Measurements from ENCODE around the gene MRGPRD.

The MRGPRD gene

GRCh38 chr11:68980776-68981065 is at the start of gene MRGPRD:
Gene MRGPRD (minus strand): TSS chr11:68980986. CDS start chr11:68980986, 0 bp downstream.
- in situ Hi-C loops (cut with HindIII; ENCODE audit: low pct_ligation_motif_present, low sequenced_read_pairs): no loop called here
- TF ChIP-seq CTCF (IDR thresholded peaks at IDR 0.05; ENCODE audit: low read depth, low read length, missing control alignments): no peak
- Histone ChIP-seq H3K27ac (no peak within 1 kb of the TSS), H3K4me3 (ENCODE audit: low read depth, low read length) (no peak within 1 kb of the TSS), H3K27me3 (replicated peaks) (peaks cover 3% of the 10 kb centered on the region), H3K36me3 (replicated peaks) (no peaks in the 10 kb centered on the region)
- no peak for DNase-seq

- no peak for TF ChIP-seq CTCF (IDR thresholded peaks at IDR 0.05; ENCODE audit: low read depth, low read length, missing control alignments)
- in situ Hi-C loops (cut with HindIII; ENCODE audit: low pct_ligation_motif_present, low sequenced_read_pairs): no loop called here
- no peak overlapping the region for H3K4me3 ChIP-seq (ENCODE audit: low read depth, low read length)
- peaks cover 3% of the 10 kb centered on the region for H3K27me3 ChIP-seq (replicated peaks)
- no peak for DNase-seq
- no peak overlapping the region for H3K27ac ChIP-seq
- H3K36me3 ChIP-seq (replicated peaks): no peaks in the 10 kb centered on the region
Observed at GRCh38 chr11:69030301-69030700, 49.5 kb upstream of the MRGPRD start.

GRCh38 chr11:69027704-69028372 is 47.1 kb upstream of the MRGPRD start:
- Histone ChIP-seq H3K27me3 (replicated peaks) (peaks cover 3% of the 10 kb centered on the region), H3K36me3 (replicated peaks) (no peaks in the 10 kb centered on the region), H3K4me3 (ENCODE audit: low read depth, low read length) (no peak overlapping the region), H3K27ac (no peak overlapping the region)
- in situ Hi-C loops (cut with HindIII; ENCODE audit: low pct_ligation_motif_present, low sequenced_read_pairs): no loop called here
- TF ChIP-seq CTCF (IDR thresholded peaks at IDR 0.05; ENCODE audit: low read depth, low read length, missing control alignments): no peak
- DNase-seq: no peak

- no peak for DNase-seq
- Histone ChIP-seq H3K27me3 (replicated peaks) (no peaks in the 10 kb centered on the region), H3K4me3 (ENCODE audit: low read depth, low read length) (no peak overlapping the region), H3K27ac (no peak overlapping the region), H3K36me3 (replicated peaks) (no peaks in the 10 kb centered on the region)
- in situ Hi-C loops (cut with HindIII; ENCODE audit: low pct_ligation_motif_present, low sequenced_read_pairs): no loop called here
- no peak for TF ChIP-seq CTCF (IDR thresholded peaks at IDR 0.05; ENCODE audit: low read depth, low read length, missing control alignments)
Observed at GRCh38 chr11:69024509-69024908, 43.7 kb upstream of the MRGPRD start.

- Histone ChIP-seq H3K27ac (no peak overlapping the region), H3K4me3 (ENCODE audit: low read depth, low read length) (no peak overlapping the region), H3K36me3 (replicated peaks) (no peaks in the 10 kb centered on the region), H3K27me3 (replicated peaks) (no peaks in the 10 kb centered on the region)
- DNase-seq: no peak
- TF ChIP-seq CTCF (IDR thresholded peaks at IDR 0.05; ENCODE audit: low read depth, low read length, missing control alignments): no peak
- in situ Hi-C loops (cut with HindIII; ENCODE audit: low pct_ligation_motif_present, low sequenced_read_pairs): no loop called here
Observed at GRCh38 chr11:69022260-69022659, 41.5 kb upstream of the MRGPRD start.

- TF ChIP-seq CTCF (IDR thresholded peaks at IDR 0.05; ENCODE audit: low read depth, low read length, missing control alignments): peak; percentile 9
- Histone ChIP-seq H3K4me3 (ENCODE audit: low read depth, low read length) (no peak overlapping the region), H3K27me3 (replicated peaks) (no peaks in the 10 kb centered on the region), H3K36me3 (replicated peaks) (no peaks in the 10 kb centered on the region), H3K27ac (no peak overlapping the region)
- in situ Hi-C loops (cut with HindIII; ENCODE audit: low pct_ligation_motif_present, low sequenced_read_pairs): no loop called here
- DNase-seq: no peak
Observed at GRCh38 chr11:69018924-69019323, 38.1 kb upstream of the MRGPRD start.

Data from brain microvascular endothelial cell (primary cell).